ENCODE measurements around the gene ARFGEF2.
A peak's percentile ranks its signal among the peaks of the same experiment; 100 is the strongest.

The ARFGEF2 gene

GRCh38 chr20:48986899-48987298 is 65.4 kb downstream of the ARFGEF2 start:
- peak; percentile 12 for DNase-seq (ENCODE audit: low read depth)
- peak; percentile 57 for TF ChIP-seq CTCF (conservative IDR thresholded peaks at IDR 0.05; ENCODE audit: low read depth, low read length)
- H3K4me3 ChIP-seq (ENCODE audit: low read depth, low read length) = no peak overlapping the region

- H3K4me3 ChIP-seq (ENCODE audit: low read depth, low read length) = no peak overlapping the region
- DNase-seq (ENCODE audit: low read depth) = no peak
Measured at GRCh38 chr20:48990467-48990866, 69.0 kb downstream of the ARFGEF2 start.

GRCh38 chr20:48995589-48995988 is 74.1 kb downstream of the ARFGEF2 start:
- DNase-seq (ENCODE audit: low read depth) = no peak
- H3K4me3 ChIP-seq (ENCODE audit: low read depth, low read length) = no peak overlapping the region
- TF ChIP-seq CTCF (conservative IDR thresholded peaks at IDR 0.05; ENCODE audit: low read depth, low read length) = no peak

More at GRCh38 chr20:48990467-48990866, 69.0 kb downstream of the ARFGEF2 start:
- no peak for TF ChIP-seq CTCF (conservative IDR thresholded peaks at IDR 0.05; ENCODE audit: low read depth, low read length)

- DNase-seq (ENCODE audit: low read depth) = no peak
- no peak for TF ChIP-seq CTCF (conservative IDR thresholded peaks at IDR 0.05; ENCODE audit: low read depth, low read length)
- H3K4me3 ChIP-seq (ENCODE audit: low read depth, low read length) = no peak overlapping the region
Measured at GRCh38 chr20:48999890-49000870, 78.7 kb downstream of the ARFGEF2 start.

GRCh38 chr20:49001741-49002140 is 80.2 kb downstream of the ARFGEF2 start:
- no peak overlapping the region for H3K4me3 ChIP-seq (ENCODE audit: low read depth, low read length)
- TF ChIP-seq CTCF (conservative IDR thresholded peaks at IDR 0.05; ENCODE audit: low read depth, low read length) = no peak
- DNase-seq (ENCODE audit: low read depth) = no peak

- DNase-seq (ENCODE audit: low read depth) = no peak
- TF ChIP-seq CTCF (conservative IDR thresholded peaks at IDR 0.05; ENCODE audit: low read depth, low read length) = no peak
- H3K4me3 ChIP-seq (ENCODE audit: low read depth, low read length) = no peak overlapping the region
Measured at GRCh38 chr20:49006446-49006980, 85.0 kb downstream of the ARFGEF2 start.

Data from choroid plexus epithelial cell (primary cell).